WTC11 (cell line): Measurements from ENCODE around the gene NNT. TPM values are rescaled to one million over a fixed set of nuclear protein-coding genes. Genes with fewer than 3 reads are reported as not detected.

Source experiments
- ATAC-seq: fragments of 200-7000 bp; cut with Tn5 transposase; 2 replicates; pipeline ENCODE4 v1.10.0; 2021; ENCODE audit warnings: mild to moderate bottlenecking, moderate library complexity
- CTCF ChIA-PET: fragments of 300-600 bp; sonication (Branson Sonifier 250); formaldehyde crosslinking; loops from one replicate; lab custom pipeline; 2021; ENCODE audit warnings: antibody characterized with exemption; lab: Charles Lee
- POLR2A ChIA-PET: fragments of 350-600 bp; sonication (Branson Sonifier 250); formaldehyde crosslinking; loops from one replicate; lab custom pipeline; 2021; ENCODE audit warnings: antibody characterized with exemption; lab: Charles Lee
- DNase-seq: peaks from one replicate; pipeline ENCODE4 v3.0.0; 2021; ENCODE audit warnings: low spot score
- H3K27ac Mint-ChIP-seq: 2 replicates; pipeline ENCODE4 v1.8.0; 2021; ENCODE audit warnings: mixed read lengths
- H3K27me3 Mint-ChIP-seq: 2 replicates; pipeline ENCODE4 v1.8.0; 2021; ENCODE audit warnings: low read depth, mild to moderate bottlenecking, moderate library complexity, mixed read lengths
- H3K36me3 Mint-ChIP-seq: 2 replicates; pipeline ENCODE4 v1.8.0; 2021; ENCODE audit warnings: mixed read lengths
- H3K4me1 Mint-ChIP-seq: 2 replicates; pipeline ENCODE4 v1.8.0; 2022; ENCODE audit warnings: mixed read lengths
- H3K4me3 Mint-ChIP-seq: 2 replicates; pipeline ENCODE4 v1.8.0; 2021; ENCODE audit warnings: mild to moderate bottlenecking, moderate library complexity, mixed read lengths
- H3K9me3 Mint-ChIP-seq: 2 replicates; pipeline ENCODE4 v1.8.0; 2021; ENCODE audit warnings: mixed read lengths
- GTF2I ChIP-seq: fragments of 250-450 bp; sonication (Bioruptor Pico); conservative IDR thresholded peaks from 2 replicates; pipeline ENCODE4 v1.4.0; 2021; ENCODE audit warnings: mild to moderate bottlenecking
- JUN ChIP-seq: sonication (generic); formaldehyde crosslinking; IDR thresholded peaks from 2 replicates; pipeline ENCODE4 v1.8.0; 2023; ENCODE audit warnings: mild to moderate bottlenecking, missing genetic modification reagents
- MXD4 ChIP-seq: fragments of 250-450 bp; sonication (Bioruptor Pico); IDR thresholded peaks from 2 replicates; pipeline ENCODE4 v1.8.0; 2021; ENCODE audit warnings: mild to moderate bottlenecking, moderate library complexity, borderline replicate concordance
- NFE2L1 ChIP-seq: sonication (generic); formaldehyde crosslinking; IDR thresholded peaks from 2 replicates; pipeline ENCODE4 v1.8.1; 2023; ENCODE audit warnings: missing genetic modification reagents
- NR1H2 ChIP-seq: sonication (generic); formaldehyde crosslinking; IDR thresholded peaks from 2 replicates; pipeline ENCODE4 v1.9.0; 2021; ENCODE audit warnings: mild to moderate bottlenecking, moderate library complexity, missing genetic modification reagents
- NR3C1 ChIP-seq: sonication (generic); formaldehyde crosslinking; conservative IDR thresholded peaks from 2 replicates; pipeline ENCODE4 v1.8.1; 2023; ENCODE audit warnings: low read depth, mild to moderate bottlenecking, missing genetic modification reagents
- RORB ChIP-seq: fragments of 250-450 bp; sonication (Bioruptor Pico); IDR thresholded peaks from 2 replicates; pipeline ENCODE4 v1.9.0; 2021; ENCODE audit warnings: mild to moderate bottlenecking
- SOX15 ChIP-seq: fragments of 250-450 bp; sonication (Bioruptor Pico); IDR thresholded peaks from 2 replicates; pipeline ENCODE4 v1.9.0; 2021; ENCODE audit warnings: mild to moderate bottlenecking
- ZNF396 ChIP-seq: fragments of 250-450 bp; sonication (Bioruptor Pico); IDR thresholded peaks from 2 replicates; pipeline ENCODE4 v1.8.0; 2021; ENCODE audit warnings: mild to moderate bottlenecking, moderate library complexity, borderline replicate concordance
- total RNA-seq: library from RNA; stranded (reverse); gene quantifications from 3 replicates; pipeline ENCODE4 v1.2.3, GENCODE V29; 2021
- TF ChIP-seq, protein P1 (sequence below): sonication (generic); formaldehyde crosslinking; IDR thresholded peaks from 2 replicates; pipeline ENCODE4 v1.8.0; 2023; ENCODE audit warnings: mild to moderate bottlenecking, missing genetic modification reagents
- TF ChIP-seq, protein P2 (sequence below): sonication (generic); formaldehyde crosslinking; IDR thresholded peaks from 2 replicates; pipeline ENCODE4 v1.8.1; 2023; ENCODE audit warnings: mild to moderate bottlenecking, missing genetic modification reagents
- TF ChIP-seq, protein P3 (sequence below): sonication (generic); formaldehyde crosslinking; IDR thresholded peaks from 2 replicates; pipeline ENCODE4 v1.8.1; 2023; ENCODE audit warnings: mild to moderate bottlenecking, missing genetic modification reagents, borderline replicate concordance
- TF ChIP-seq, protein P4 (sequence below): fragments of 250-450 bp; sonication (Bioruptor Pico); IDR thresholded peaks from 2 replicates; pipeline ENCODE4 v2.1.2; 2022; ENCODE audit warnings: mild to moderate bottlenecking, moderate library complexity
- TF ChIP-seq, protein P5 (sequence below): sonication (generic); formaldehyde crosslinking; IDR thresholded peaks from 2 replicates; pipeline ENCODE4 v1.8.0; 2022; ENCODE audit warnings: mild to moderate bottlenecking, missing genetic modification reagents
- TF ChIP-seq, protein P6 (sequence below): sonication (generic); formaldehyde crosslinking; IDR thresholded peaks from 2 replicates; pipeline ENCODE4 v1.8.1; 2022; ENCODE audit warnings: low read depth, missing genetic modification reagents, borderline replicate concordance
- TF ChIP-seq, protein P7 (sequence below): sonication (generic); formaldehyde crosslinking; IDR thresholded peaks from 2 replicates; pipeline ENCODE4 v1.8.1; 2022; ENCODE audit warnings: low read depth, mild to moderate bottlenecking, moderate library complexity, missing genetic modification reagents, borderline replicate concordance
- TF ChIP-seq, protein P8 (sequence below): sonication (generic); formaldehyde crosslinking; IDR thresholded peaks from 2 replicates; pipeline ENCODE4 v1.8.1; 2022; ENCODE audit warnings: missing genetic modification reagents, borderline replicate concordance
- TF ChIP-seq, protein P9 (sequence below): sonication (generic); formaldehyde crosslinking; IDR thresholded peaks from 2 replicates; pipeline ENCODE4 v1.8.1; 2023; ENCODE audit warnings: mild to moderate bottlenecking, missing genetic modification reagents, moderate library complexity

NNT gene
- total RNA-seq, 1 experiment from 2014 or later = 37.6 TPM

DNA sequence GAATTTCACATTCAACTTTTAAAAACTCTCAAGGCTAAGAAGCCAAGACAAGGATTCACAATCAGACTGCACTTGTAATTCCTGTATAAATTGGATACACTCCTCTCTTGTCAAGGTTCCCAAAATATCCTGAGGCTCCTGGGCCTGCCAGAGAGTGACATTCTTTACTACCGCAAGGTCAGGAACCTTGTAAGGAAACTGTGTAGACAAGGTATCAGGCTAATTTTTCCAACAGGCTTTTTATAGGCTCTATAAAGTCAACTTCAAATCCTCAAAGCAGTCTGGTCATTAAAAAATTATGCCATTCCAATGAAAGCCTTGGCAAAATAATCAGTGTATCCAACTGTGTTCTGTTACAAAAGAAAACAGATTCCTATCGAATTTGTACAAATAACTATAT, 30.6 kb upstream of the NNT start (continued):
- TF ChIP-seq, protein P1, sequence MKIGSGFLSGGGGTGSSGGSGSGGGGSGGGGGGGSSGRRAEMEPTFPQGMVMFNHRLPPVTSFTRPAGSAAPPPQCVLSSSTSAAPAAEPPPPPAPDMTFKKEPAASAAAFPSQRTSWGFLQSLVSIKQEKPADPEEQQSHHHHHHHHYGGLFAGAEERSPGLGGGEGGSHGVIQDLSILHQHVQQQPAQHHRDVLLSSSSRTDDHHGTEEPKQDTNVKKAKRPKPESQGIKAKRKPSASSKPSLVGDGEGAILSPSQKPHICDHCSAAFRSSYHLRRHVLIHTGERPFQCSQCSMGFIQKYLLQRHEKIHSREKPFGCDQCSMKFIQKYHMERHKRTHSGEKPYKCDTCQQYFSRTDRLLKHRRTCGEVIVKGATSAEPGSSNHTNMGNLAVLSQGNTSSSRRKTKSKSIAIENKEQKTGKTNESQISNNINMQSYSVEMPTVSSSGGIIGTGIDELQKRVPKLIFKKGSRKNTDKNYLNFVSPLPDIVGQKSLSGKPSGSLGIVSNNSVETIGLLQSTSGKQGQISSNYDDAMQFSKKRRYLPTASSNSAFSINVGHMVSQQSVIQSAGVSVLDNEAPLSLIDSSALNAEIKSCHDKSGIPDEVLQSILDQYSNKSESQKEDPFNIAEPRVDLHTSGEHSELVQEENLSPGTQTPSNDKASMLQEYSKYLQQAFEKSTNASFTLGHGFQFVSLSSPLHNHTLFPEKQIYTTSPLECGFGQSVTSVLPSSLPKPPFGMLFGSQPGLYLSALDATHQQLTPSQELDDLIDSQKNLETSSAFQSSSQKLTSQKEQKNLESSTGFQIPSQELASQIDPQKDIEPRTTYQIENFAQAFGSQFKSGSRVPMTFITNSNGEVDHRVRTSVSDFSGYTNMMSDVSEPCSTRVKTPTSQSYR (CRISPR knock-in tag) = no peak
- TF ChIP-seq, all 79 proteins: peak for 0

DNA sequence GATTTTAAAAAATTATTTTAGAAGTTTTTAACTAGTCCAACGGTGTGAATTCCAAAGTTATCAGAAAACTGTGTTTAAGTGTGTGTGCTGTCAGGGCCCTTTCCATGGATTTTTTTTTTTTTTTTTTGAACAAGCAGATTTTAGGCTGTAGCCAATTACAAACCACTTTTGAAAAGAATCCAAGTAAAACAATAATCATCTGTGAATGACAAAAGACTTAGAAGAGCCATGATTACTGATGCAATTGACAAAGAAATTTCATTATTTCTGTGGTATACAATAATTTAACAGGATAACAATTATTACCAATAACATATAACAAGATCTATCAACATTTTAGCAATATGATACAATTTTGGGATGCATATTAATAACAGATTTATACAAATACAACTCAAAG, 29.9 kb upstream of the NNT start:
- H3K36me3 Mint-ChIP-seq = peaks cover 18% of the 10 kb centered on the region
- H3K27me3 Mint-ChIP-seq = no peaks in the 10 kb centered on the region
- no peak overlapping the region for H3K27ac Mint-ChIP-seq
- H3K4me1 Mint-ChIP-seq = no peaks in the 10 kb centered on the region
- H3K4me3 Mint-ChIP-seq = no peak overlapping the region
- ChIA-PET CTCF (no interaction called here), POLR2A (no interaction called here)
- TF ChIP-seq, protein P2, sequence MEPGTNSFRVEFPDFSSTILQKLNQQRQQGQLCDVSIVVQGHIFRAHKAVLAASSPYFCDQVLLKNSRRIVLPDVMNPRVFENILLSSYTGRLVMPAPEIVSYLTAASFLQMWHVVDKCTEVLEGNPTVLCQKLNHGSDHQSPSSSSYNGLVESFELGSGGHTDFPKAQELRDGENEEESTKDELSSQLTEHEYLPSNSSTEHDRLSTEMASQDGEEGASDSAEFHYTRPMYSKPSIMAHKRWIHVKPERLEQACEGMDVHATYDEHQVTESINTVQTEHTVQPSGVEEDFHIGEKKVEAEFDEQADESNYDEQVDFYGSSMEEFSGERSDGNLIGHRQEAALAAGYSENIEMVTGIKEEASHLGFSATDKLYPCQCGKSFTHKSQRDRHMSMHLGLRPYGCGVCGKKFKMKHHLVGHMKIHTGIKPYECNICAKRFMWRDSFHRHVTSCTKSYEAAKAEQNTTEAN (CRISPR knock-in tag) = no peak
- TF ChIP-seq GTF2I (CRISPR knock-in tag) (no peak), RORB (CRISPR knock-in tag) (no peak), NFE2L1 (CRISPR knock-in tag) (no peak), NR3C1 (CRISPR knock-in tag) (no peak), JUN (no peak), ZNF396 (CRISPR knock-in tag) (no peak), NR1H2 (CRISPR knock-in tag) (no peak), SOX15 (no peak), MXD4 (CRISPR knock-in tag) (no peak)
- TF ChIP-seq, protein P3, sequence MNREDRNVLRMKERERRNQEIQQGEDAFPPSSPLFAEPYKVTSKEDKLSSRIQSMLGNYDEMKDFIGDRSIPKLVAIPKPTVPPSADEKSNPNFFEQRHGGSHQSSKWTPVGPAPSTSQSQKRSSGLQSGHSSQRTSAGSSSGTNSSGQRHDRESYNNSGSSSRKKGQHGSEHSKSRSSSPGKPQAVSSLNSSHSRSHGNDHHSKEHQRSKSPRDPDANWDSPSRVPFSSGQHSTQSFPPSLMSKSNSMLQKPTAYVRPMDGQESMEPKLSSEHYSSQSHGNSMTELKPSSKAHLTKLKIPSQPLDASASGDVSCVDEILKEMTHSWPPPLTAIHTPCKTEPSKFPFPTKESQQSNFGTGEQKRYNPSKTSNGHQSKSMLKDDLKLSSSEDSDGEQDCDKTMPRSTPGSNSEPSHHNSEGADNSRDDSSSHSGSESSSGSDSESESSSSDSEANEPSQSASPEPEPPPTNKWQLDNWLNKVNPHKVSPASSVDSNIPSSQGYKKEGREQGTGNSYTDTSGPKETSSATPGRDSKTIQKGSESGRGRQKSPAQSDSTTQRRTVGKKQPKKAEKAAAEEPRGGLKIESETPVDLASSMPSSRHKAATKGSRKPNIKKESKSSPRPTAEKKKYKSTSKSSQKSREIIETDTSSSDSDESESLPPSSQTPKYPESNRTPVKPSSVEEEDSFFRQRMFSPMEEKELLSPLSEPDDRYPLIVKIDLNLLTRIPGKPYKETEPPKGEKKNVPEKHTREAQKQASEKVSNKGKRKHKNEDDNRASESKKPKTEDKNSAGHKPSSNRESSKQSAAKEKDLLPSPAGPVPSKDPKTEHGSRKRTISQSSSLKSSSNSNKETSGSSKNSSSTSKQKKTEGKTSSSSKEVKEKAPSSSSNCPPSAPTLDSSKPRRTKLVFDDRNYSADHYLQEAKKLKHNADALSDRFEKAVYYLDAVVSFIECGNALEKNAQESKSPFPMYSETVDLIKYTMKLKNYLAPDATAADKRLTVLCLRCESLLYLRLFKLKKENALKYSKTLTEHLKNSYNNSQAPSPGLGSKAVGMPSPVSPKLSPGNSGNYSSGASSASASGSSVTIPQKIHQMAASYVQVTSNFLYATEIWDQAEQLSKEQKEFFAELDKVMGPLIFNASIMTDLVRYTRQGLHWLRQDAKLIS (CRISPR knock-in tag) = no peak
- TF ChIP-seq, protein P4, sequence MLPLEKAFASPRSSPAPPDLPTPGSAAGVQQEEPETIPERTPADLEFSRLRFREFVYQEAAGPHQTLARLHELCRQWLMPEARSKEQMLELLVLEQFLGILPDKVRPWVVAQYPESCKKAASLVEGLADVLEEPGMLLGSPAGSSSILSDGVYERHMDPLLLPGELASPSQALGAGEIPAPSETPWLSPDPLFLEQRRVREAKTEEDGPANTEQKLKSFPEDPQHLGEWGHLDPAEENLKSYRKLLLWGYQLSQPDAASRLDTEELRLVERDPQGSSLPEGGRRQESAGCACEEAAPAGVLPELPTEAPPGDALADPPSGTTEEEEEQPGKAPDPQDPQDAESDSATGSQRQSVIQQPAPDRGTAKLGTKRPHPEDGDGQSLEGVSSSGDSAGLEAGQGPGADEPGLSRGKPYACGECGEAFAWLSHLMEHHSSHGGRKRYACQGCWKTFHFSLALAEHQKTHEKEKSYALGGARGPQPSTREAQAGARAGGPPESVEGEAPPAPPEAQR (CRISPR knock-in tag) = no peak
- TF ChIP-seq, protein P5, sequence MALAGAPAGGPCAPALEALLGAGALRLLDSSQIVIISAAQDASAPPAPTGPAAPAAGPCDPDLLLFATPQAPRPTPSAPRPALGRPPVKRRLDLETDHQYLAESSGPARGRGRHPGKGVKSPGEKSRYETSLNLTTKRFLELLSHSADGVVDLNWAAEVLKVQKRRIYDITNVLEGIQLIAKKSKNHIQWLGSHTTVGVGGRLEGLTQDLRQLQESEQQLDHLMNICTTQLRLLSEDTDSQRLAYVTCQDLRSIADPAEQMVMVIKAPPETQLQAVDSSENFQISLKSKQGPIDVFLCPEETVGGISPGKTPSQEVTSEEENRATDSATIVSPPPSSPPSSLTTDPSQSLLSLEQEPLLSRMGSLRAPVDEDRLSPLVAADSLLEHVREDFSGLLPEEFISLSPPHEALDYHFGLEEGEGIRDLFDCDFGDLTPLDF = no peak
- TF ChIP-seq, protein P6, sequence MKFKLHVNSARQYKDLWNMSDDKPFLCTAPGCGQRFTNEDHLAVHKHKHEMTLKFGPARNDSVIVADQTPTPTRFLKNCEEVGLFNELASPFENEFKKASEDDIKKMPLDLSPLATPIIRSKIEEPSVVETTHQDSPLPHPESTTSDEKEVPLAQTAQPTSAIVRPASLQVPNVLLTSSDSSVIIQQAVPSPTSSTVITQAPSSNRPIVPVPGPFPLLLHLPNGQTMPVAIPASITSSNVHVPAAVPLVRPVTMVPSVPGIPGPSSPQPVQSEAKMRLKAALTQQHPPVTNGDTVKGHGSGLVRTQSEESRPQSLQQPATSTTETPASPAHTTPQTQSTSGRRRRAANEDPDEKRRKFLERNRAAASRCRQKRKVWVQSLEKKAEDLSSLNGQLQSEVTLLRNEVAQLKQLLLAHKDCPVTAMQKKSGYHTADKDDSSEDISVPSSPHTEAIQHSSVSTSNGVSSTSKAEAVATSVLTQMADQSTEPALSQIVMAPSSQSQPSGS = no peak
- TF ChIP-seq, protein P7, sequence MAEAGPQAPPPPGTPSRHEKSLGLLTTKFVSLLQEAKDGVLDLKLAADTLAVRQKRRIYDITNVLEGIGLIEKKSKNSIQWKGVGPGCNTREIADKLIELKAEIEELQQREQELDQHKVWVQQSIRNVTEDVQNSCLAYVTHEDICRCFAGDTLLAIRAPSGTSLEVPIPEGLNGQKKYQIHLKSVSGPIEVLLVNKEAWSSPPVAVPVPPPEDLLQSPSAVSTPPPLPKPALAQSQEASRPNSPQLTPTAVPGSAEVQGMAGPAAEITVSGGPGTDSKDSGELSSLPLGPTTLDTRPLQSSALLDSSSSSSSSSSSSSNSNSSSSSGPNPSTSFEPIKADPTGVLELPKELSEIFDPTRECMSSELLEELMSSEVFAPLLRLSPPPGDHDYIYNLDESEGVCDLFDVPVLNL (CRISPR knock-in tag) = no peak
- TF ChIP-seq, protein P8, sequence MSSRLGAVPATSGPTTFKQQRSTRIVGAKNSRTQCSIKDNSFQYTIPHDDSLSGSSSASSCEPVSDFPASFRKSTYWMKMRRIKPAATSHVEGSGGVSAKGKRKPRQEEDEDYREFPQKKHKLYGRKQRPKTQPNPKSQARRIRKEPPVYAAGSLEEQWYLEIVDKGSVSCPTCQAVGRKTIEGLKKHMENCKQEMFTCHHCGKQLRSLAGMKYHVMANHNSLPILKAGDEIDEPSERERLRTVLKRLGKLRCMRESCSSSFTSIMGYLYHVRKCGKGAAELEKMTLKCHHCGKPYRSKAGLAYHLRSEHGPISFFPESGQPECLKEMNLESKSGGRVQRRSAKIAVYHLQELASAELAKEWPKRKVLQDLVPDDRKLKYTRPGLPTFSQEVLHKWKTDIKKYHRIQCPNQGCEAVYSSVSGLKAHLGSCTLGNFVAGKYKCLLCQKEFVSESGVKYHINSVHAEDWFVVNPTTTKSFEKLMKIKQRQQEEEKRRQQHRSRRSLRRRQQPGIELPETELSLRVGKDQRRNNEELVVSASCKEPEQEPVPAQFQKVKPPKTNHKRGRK (CRISPR knock-in tag) = no peak
- TF ChIP-seq, protein P9, sequence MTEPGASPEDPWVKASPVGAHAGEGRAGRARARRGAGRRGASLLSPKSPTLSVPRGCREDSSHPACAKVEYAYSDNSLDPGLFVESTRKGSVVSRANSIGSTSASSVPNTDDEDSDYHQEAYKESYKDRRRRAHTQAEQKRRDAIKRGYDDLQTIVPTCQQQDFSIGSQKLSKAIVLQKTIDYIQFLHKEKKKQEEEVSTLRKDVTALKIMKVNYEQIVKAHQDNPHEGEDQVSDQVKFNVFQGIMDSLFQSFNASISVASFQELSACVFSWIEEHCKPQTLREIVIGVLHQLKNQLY (CRISPR knock-in tag) = no peak
- H3K9me3 Mint-ChIP-seq = peaks cover 14% of the 10 kb centered on the region; the same call in 1 of the 2 replicates
- DNase-seq = no peak
- ATAC-seq = no peak
